GF-D8 (cell line): ENCODE results near the gene LDLRAD4.

Source experiments
- DNase-seq: peaks from one replicate; lab custom pipeline; 2025; lab: John Stamatoyannopoulos, UW

LDLRAD4 gene

DNA sequence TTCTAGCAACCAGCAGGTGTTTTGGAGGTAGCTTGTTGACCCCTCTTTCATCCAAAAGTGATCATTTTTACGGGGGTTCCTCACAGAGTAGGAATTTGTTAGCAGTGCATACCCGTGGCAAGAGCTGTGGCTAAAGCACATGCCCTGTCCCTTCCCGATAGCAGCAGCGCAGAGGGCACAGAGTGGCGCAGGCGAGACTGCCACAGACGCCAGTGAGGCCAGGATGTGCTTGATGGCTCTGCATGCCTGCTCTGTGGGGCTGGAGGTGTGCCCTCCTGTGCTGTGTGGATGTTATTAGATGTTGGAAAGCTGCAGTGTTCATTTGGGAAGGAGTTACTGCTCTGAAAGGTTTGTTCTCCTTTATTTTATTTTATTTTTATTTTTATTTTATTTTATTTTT lies 354.2 kb downstream of the LDLRAD4 start:
- no peak for DNase-seq

DNA sequence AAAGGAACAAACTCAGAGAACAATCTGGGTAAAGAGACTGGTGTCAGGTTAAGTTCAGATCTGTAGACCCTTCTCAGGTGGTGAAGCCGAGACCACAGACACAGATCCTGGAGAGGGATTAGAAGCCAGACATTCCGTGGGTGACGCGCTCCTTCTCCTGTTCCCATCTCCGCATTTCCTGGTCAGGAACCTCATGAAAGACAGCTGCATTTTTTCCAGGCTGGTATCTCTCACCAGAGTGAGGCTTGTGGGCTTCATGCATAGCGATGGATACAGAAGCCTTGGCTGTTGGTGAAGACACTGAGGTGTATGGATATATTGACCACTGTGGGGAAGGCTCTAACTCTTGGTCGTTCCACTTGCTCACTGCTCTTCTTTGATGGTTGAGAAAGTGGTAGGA lies 355.2 kb downstream of the LDLRAD4 start:
- DNase-seq: no peak

DNA sequence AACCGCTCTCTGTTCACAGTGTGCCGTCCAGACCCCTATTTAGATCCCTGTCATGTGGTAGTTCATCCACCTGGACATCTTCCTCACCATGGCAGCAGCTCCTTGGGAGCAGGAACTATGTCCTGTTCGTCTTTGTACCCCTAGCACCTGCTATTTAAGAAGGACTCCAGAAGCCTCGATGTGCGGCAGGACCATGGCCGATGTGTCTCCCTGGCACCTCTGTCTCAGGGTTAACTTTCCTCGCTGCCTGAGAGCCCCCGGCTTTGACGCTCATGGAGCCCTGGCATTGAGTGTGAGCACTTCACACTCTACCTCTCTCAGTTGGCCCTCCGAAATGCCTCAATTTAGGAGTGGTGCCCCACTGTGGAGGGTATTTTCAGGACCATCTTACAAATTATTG lies 355.8 kb downstream of the LDLRAD4 start:
- DNase-seq: no peak

DNA sequence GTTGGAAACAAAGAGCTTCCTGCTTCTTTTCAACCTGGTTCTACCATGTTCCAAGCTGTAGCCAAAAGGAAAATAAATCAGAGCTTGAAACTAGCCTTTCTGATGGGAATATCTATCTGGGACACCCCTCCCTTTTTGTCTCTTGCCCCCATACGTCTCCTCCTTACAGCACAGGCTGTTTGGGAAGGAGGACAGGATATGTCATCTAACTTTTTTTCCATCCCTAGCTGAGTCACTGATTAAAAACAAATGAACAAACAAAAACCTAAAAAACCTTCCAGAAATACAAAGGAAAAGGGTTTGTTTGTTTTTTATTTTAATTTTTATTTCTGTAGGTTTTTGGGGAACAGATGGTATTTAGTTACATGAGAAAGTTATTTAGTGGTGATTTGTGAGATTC lies 356.2 kb downstream of the LDLRAD4 start:
- no peak for DNase-seq

DNA sequence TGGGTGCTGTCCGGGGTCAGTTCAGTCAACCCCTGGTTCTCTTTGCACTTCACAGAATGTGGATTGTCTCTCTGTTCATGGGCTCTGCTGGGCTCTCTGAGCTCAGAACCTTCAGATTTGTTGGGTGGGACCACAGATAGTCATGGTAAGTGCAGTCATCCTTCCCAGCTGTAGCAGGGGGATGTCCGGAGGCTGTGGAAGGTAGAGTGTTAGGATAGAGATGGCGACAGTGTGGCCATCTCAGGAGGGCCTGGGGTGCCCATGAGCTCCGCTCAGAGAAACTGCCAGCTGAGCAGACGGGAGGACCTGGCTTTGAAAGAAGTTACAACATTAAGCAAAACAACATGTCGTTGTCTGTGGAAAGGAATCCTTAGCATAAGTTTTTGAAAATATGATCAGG lies 358.0 kb downstream of the LDLRAD4 start:
- DNase-seq: no peak

DNA sequence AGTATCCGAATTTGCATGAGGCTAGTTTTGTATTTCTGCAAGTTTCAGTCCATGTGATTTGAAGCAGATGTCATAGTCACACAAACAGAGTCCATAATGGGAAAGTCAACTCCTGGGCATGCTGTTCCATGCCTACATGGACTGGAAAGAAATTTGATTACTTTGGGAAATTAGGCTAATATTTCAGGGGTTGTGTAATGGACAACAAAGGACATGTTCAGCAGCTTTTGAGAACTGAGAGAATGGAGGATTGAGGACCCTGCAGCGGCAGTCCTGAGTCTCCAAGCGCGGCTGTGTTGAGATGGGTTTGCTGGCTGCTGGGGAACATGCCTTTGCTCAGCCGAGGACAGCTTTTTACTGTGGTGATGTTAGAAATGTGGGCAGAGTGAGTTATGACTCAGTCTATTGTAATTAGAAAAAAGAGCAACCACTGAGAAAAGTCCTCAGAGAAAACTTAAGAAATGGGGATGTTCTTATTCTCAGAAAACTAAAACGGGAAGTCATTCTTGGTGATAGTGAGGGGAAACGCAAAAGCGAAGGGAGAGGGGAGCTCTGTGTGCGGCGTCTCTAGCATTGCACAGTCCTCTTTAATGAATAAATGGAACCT lies 358.6 kb downstream of the LDLRAD4 start:
- peak; percentile 66 for DNase-seq

DNA sequence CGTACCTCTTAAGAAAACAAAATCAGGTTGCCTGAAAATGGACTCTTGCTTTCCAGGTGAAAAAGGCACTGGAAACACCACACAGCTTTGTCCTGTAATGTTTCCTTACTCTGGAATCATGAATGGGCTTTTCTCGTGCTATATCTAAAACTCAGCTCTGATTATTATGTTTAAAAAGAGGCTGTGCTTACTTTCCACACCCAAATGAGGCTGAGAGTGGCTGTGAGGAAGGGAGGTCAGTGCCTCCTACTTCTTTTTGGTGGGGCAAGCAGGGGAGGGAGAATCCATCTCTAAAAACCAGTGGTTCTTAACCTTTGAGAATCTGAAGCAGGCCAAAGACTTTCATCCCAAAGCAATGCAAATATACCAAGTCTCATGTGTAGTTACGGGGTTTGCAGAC lies 359.2 kb downstream of the LDLRAD4 start:
- DNase-seq: no peak

DNA sequence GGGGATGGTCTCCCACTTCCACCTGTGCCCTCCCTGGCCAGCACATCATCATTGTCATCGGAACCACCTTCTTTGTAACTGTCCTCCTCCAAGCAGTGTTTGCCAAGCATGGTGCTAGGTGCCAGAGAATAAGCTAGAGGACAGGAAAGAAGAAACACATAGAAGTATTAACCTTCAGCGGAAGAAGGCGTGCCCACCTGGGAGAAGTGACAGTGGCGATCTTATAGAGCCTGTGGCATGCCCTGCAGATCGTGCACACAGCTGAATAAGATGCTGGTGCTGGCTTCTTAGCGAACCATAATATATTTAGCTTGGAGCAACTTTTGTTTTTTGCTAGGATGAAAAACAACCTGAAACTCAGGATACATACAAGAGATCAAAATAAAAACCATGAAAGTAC lies 359.8 kb downstream of the LDLRAD4 start:
- DNase-seq: no peak

DNA sequence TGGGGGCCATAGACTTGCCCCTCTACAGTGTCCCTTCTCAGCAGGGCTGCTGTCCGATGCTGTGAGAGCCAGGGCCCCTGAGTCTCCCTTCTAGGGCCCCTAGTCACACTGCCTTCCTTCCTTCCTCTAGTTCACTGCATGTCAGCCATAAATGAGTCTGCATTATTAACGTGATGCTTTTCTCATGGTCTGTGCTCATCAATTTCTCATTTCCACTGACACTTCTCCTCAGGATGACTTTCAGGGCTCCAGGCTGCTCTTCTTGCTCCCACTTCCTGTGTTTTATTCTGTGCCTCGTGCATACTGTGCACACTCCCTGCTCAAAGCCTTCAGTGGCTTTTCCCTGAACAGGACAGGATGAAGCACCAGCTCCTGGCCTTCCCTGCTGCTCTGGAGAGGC lies 361.3 kb downstream of the LDLRAD4 start:
- no peak for DNase-seq

DNA sequence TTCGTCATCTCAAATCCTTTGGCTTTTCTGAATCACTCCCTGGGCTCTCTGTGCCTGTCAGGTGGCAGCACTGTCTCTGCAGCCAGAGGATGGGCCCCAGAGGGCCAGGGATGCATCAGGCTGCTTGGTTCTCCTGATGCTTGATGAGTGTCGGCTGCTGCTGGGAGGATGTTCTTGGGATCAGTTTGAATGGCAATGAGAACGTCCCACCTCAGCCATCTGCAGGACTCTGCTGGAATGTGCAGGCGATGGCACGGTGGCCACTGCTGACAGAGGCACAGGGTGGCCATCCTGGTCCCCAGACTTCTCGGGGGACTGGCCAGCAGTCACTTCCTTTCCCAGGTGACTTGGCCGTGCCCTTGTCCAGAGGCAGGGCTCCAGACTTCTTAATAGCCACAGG lies 361.8 kb downstream of the LDLRAD4 start:
- DNase-seq: no peak

DNA sequence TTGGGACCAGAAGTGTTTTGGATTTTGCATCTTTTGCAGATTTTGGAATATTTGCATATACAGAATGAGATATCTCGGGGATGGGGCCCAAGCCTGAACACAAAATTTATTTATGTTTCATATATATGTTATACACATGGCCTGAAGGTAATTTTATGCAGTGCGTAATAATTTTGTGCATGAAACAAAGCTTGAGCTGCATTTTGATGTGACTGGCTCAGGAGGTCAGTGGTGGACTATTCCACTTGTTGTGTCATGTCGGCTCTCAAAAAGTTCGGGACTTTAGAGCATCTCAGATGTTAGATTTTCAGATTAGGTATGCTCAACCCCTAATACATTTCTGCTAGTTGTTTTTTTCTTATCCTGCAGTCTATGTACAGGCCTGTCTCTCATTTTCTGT lies 362.4 kb downstream of the LDLRAD4 start:
- no peak for DNase-seq

DNA sequence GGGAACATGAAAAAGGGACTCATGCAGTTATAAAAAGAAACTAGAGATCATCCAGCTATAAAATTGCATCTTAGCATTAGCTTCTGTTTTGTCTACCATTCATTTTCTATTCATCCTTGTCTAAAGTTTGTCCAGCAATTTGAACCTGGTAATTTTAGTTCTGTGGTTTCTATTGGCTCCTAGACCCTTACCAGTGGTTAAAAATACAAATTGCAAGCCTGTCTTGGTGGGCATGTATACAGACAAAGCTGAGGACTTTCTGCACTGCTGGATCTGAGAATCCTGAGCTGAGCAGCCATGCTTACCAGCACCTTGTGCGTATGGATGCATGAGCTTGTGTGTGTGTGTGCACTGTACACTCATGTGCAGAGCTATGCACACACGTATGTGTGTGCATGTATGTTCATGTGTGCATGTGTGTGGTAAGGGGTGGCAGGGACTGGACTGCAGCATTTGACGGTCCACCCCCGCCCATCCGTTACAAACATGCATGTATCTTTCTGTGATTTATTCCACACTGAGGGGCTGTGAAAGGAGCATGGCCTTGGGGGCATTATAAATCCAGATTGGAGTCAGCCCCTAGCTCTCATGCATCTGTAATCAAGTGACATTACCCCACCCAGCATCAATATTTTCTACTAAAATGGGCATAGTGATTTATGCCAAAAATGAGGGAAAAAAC lies 363.1 kb downstream of the LDLRAD4 start:
- DNase-seq: no peak

DNA sequence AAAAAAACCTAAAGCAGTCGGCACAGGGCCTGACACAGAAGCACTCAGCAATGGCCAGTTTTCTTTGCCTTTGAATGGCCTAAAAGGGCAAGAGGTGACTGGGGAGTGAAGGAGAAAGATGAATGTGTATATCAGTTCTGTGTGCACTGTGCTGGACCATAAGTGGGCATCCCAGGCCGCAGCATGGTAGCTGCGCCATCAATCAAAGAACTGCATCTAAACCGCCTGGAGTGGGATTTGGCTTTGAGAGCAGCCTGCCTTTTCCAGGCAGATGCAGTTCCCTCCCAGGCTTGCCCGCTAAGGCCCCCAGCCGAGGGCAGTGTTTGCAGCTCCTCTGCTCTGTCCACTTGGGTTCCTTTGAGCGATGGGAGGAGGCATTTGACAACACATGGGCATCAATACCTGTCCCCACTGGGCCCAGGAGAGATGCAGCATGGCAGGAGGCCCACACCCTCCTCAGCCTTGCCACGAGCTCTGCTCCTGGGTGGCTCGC lies 363.7 kb downstream of the LDLRAD4 start:
- DNase-seq: no peak

DNA sequence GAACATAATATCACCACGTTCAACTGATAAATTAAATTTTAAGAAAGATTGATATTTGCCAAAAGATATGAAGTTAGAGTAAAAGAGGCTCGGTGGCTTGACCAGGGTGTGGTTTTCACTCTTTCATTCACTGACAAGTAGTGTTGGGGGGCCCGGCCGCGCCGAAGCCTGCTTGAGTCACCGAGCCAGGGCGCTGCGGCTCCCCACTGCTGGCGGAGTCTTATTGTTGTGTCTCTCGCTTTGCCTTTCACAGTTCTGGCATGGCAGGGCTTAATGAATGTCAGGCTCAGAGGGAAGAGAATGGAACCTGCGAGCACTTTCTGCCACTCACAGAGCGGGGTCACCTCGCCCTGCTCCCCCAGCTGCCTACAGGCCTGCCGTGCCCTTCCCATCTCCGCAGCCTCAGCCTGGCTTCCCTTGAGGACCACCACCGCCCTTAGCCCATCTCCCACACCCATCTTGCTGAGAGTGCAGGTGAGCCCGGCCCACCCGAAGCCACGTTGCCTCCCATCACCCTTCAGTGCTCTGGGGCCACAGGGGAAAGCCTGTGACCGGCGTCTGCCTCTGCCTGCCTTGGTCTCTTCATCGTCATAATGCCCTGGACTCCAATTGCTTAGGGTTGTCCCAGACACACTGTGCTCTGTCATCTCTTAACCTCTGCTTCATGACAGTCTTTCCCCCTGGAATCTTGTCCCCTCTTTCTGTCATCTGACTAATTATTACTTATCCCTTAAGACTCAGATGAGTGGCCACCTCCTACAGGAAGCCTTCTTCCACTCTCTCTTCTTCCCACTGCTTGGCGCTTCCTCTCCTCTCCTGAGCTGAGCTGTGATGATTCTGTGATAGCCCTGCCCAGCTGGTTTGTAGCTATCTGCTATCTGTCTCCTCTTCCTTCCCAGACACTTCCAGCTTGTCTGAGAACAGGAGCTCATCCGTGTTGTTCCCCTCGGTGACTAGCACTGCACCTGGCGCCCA lies 365.3 kb downstream of the LDLRAD4 start:
- no peak for DNase-seq

DNA sequence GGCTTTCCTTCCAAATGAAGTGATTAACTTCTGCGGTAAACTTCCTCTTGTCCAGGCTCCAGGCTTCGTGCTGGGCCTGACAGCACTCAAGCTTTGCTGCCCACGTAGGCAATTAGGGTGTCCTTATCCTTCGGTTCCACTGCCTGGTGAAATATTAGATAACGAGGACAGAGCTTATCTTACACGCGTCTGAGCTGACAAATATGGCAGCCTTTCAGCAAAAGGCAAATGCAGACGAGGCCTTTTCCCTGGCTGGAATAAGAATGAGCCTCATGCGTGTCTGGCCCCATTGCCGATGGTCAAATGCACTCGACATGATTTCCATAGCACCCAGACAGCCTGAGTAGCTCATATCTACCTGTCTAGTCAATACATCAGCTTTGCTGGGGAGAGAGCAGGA lies 366.3 kb downstream of the LDLRAD4 start:
- DNase-seq: no peak

DNA sequence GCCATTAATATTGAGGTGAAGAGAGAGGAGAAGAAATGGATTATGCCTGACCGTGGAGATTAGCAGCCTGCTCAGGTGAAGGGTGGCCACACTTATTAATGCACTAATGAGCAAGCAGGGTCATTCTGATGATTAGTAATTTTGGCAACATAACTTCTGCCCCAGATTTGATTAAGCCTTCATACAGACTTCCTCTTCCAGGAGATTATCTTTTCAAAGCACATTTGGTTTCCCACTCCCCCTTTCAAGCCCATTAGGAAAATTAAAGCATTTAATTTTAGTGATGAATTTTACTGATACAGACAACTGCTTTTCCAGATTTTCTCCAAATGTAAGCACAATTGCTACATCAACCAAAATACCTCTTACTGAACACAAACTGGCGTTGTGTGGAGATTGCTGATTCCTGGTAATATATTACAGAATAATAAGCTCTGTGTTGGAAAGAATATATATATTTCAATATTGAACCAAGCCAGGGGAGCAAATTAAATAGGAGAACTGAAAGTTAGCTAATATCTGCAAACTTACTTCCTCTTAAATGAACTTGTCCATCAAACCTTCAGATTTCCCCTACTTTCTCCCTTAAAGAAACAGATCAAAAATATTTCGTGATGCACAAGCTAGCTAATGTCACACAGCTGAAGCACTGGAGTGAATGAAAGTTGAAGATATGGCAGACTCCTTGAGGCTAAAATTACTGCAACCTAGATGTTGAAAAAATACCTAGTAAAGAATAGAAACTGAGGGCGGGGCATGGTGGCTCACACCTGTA lies 367.0 kb downstream of the LDLRAD4 start:
- no peak for DNase-seq

DNA sequence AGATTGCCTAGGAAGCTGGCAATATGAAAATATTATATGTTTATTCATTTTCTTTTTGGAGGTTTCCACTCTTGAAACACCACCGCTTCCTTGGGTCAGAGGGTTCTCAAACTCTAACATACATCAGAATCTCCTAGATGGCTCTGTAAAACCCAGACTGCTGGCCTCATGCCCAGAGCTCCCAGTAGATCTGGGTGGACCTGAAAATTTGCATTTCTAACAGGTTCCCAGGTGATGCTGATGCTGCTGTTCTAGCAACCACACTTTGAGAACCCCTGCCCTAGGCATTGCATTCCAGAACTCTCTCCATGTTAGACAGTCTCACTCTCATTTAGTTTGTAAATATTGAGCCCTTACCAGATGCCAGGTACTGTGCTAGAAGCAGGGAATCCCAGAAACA lies 368.4 kb downstream of the LDLRAD4 start:
- DNase-seq: no peak

DNA sequence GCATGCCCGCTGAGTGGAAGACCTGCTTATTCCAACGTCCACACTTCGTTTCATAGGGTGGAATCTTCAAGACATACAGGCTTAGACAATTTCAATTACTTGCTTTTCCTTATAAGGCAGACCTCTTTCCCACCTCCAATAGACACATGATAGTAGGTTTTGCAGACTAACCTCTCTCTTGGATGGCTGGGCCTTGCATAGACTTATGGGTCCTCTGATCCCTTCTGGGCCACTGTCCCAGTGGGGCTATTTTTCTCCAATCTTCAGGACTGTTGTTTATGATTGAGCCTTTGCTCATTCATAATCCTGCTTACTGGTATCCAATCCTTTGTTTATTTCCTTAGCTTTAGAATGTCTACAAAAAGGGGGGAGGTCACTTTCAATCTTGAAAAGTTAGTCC lies 368.9 kb downstream of the LDLRAD4 start:
- DNase-seq: no peak

DNA sequence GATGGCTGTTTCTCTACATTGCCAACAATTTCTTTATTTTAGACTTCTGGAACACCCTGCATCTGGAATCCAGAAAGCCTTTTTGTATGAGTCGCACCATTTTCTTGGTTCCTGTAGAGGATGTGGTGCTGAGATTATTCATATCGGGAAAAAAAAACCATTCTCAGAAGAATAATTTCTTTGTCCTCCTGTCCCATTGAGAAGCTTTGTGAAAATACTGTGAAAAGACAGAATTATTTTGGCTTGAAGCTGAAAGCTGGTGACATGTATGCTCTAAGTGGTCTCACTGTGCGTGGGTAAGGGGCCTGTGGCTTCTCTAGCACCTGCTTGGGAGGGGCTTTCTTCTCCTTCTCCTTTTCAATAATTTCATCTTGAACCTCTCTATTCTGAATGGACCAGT lies 369.4 kb downstream of the LDLRAD4 start:
- DNase-seq: no peak

DNA sequence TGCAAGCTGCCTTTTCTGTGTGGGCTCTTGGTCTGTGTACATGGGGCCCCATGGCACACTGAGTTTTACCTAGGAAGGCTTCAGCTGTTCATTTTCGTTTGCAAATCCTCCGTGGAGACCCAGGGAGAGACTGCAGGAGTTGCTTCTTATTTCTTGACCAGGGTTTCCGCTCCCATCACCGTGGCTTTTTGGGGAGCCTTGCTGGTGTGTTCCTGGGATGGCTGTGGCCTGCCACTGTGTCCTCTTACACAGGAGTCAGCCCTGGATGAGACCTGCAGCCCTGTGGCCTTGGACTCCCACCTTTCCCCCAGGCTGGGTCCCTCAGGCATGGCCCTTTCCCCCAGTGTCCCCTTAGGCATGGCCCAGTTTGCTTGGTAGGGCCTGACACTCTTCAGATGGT lies 370.8 kb downstream of the LDLRAD4 start:
- no peak for DNase-seq

DNA sequence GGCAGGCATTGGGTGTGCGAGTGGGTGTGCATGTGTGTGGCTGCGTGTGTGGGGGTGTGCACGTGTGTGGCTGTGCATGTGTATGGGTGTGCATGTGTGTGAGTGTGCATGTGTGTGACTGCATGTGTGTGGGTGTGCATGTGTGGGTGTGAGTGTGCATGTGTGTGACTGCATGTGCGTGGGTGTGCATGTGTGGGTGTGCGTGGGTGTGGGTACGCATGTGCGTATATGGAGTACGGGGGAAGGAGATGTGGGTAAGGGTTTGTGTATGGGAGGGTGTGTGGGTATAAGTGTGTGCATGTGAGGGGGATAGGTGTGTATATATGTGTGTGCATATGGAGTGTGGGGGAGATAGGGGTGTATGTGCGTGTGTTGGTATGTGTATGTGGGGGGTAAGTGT lies 371.4 kb downstream of the LDLRAD4 start:
- no peak for DNase-seq

DNA sequence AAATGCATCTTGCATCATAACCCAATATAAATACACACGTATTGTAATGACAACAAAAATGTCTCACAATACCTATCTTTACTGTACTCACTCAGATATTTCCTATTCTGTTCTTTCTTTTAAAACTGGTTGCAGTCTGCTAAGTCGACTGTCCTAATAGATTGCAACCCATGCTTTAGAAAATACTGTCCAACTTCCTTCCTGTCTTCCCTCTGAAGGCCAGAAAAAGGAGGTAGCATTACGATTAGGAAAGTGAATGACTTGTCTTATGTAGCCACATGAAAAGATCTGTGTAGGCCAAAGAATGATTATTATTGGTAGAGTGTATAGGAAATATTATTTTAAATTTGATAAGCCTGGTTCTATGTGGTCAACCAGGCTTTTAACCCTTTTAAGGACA lies 373.7 kb downstream of the LDLRAD4 start:
- DNase-seq: peak; percentile 16
